KBM-7 (cell line): ENCODE results near the gene FKTN.
A peak's percentile ranks its signal among the peaks of the same experiment; 100 is the strongest.

Experiments used
- DNase-seq: peaks from one replicate; pipeline ENCODE4 v3.0.0-alpha.2; 2015
- in situ Hi-C: fragments of 300-500 bp; cut with MboI; formaldehyde crosslinking; loops from 2 replicates; pipeline ENCODE4 v1.14.3; 2020; ENCODE audit warnings: low sequenced_read_pairs, low pct_unique_long_range_greater_than_20kb, mixed read lengths

FKTN gene

GRCh38 chr9:105670775-105671174 lies 112.8 kb downstream of the FKTN start:
- in situ Hi-C loops = no loop called here

GRCh38 chr9:105672711-105673234 lies 114.8 kb downstream of the FKTN start:
- in situ Hi-C loops = no loop called here
- peak; percentile 96 for DNase-seq

More at GRCh38 chr9:105670775-105671174, 112.8 kb downstream of the FKTN start:
- DNase-seq = no peak

DNA sequence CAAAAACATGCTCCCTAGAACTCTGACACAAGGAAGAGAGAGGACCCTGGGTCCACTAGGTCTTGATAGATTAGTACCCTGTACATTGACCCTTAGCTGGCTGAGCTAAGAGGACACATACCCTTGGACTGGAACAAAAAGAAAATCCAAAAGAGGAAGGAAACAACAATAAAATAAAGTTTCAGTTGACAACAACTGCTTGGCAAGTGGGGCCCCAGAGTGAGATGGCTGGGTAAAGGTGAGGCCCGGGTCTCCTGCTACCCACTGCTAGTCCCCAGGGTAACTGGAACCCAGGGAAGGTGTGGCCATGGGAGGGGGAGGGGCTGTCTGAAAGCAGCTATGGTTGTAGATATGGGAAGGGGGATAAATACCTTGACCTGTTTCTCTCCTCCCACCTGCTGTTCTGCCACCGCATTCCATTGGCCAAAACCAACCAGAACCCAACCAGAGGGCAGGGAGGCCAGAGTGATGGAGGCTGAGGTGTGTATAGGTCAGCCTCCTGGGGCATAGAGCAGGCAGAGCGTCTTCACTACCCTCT lies 116.0 kb downstream of the FKTN start:
- peak; percentile 35 for DNase-seq
- in situ Hi-C loops = no loop called here

GRCh38 chr9:105676351-105676923 lies 118.5 kb downstream of the FKTN start:
- in situ Hi-C loops = no loop called here
- DNase-seq = no peak

DNA sequence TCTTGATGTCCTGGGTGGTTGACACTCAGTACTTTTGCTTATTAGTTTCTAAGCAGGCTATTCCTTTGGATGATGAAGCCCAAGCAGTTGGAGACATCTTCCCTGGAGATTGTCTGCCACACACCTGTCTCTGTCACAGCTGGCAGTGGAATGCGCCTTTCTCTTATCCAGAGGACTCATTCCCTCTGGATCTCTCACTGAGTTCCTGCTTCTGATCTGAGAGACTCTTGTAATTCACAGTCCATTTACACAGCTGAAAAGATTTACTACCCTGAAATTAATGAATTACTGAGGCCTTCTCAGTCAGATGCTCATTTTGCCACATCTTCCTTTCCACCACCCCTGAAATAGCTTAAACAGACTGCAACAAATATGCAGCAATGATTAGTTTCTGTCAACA lies 120.2 kb downstream of the FKTN start:
- no peak for DNase-seq
- in situ Hi-C loops = no loop called here

- in situ Hi-C loops = no loop called here
- no peak for DNase-seq
Measured at GRCh38 chr9:105678781-105679180, 120.8 kb downstream of the FKTN start.

DNA sequence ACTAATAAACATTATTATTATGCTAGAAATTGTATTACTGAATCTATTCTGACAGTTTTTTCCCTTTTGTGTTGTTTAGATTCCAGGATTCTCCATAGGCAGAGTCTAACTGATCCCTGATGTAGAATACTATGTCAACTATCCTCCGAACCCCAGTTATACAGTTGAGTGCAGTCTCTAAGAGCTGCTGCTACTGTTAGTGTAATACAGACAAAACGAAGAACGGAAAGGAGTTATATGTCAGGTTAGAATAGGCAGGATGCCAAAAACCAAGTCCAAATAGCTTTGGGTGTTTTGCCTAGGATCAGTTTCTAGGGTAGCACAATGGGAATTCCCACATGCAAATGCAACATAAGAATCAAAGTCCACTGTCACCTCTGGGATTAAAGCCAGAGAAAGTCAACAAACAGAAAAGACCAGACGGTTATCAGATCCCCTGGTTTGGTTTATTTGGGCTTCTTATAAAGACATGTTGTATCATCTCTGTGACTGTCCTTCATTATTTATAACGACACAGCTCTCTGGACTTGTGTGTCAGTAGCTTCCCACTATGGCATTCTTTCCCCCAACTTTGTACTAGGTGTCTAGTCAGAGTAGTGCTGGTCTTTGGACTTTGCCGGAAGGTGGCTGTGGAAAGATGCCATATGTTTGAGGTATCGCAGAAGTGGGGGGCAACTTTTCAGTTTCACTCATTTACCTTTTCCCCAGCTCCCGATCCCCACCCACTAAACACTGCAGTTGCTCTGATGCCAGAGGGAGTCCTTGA lies 121.5 kb downstream of the FKTN start:
- in situ Hi-C loops = no loop called here
- no peak for DNase-seq

- in situ Hi-C loops = no loop called here
- DNase-seq = no peak
Measured at GRCh38 chr9:105681313-105681712, 123.4 kb downstream of the FKTN start.

DNA sequence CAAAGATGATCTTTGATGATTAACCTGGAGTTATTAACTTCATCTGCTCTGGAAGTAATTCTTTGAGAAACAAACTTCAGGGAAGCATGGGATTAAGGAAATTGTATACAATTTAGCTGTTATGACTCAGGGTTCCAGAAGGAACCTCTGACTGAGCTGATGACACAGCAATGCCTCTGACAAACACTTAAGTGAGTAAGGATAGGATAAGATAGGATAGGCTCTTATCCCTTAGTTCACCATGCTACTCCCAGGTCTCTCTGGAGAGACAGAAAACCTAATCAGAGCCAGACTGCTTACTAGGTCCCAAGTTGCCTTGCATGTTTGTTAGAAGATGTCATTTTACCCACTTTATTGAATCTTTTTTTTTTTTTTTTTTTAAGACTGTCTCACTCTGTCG lies 123.8 kb downstream of the FKTN start:
- in situ Hi-C loops = no loop called here
- DNase-seq = no peak

- in situ Hi-C loops = no loop called here
- DNase-seq = no peak
Measured at GRCh38 chr9:105683688-105684275, 125.9 kb downstream of the FKTN start.

DNA sequence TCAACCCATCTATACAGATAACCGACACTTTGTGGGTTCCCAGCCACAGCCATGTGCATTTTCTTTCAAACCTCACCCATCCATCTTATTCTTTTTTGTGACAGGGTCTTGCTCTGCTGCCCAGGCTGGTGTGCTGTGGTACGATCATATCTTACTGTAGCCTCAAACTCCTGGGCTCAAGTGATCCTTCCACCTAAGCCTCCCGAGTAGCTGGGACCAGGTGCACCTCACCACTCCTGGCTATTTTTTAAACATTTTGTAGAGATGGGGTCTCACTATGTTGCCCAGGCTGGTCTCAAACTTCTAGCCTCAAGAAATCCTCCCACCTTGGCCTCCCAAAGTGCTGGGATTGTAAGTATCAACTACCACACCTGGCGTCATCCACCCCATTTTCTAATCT lies 129.0 kb downstream of the FKTN start:
- in situ Hi-C loops = no loop called here
- DNase-seq = no peak
